Amniotic epithelial cell (primary cell): ENCODE measurements around the gene CRAT.

ENCODE experiments used
- DNase-seq: peaks from one replicate; pipeline ENCODE4 v3.0.0-alpha.2; 2010; ENCODE audit warnings: low read depth

Gene CRAT

GRCh38 chr9:129109952-129110739 lies 447 bp downstream of the CRAT start:
- DNase-seq: no peak

- peak; percentile 19 for DNase-seq
Measured at GRCh38 chr9:129109537-129109903, 1.1 kb downstream of the CRAT start.

GRCh38 chr9:129108805-129109536 lies 1.6 kb downstream of the CRAT start:
- DNase-seq: no peak

- DNase-seq: no peak
Measured at GRCh38 chr9:129108083-129108804, 2.3 kb downstream of the CRAT start.

GRCh38 chr9:129107651-129108050 lies 2.9 kb downstream of the CRAT start:
- DNase-seq: no peak

- no peak for DNase-seq
Measured at GRCh38 chr9:129105857-129106694, 4.5 kb downstream of the CRAT start.

- no peak for DNase-seq
Measured at GRCh38 chr9:129104051-129104450, 6.5 kb downstream of the CRAT start.

GRCh38 chr9:129103595-129103965 lies 7.0 kb downstream of the CRAT start:
- no peak for DNase-seq

- peak; percentile 44 for DNase-seq
Measured at GRCh38 chr9:129102791-129103594, 7.6 kb downstream of the CRAT start.

- DNase-seq: no peak
Measured at GRCh38 chr9:129102095-129102525, 8.5 kb downstream of the CRAT start.

GRCh38 chr9:129101279-129101678 lies 9.3 kb downstream of the CRAT start:
- DNase-seq: no peak

GRCh38 chr9:129100383-129101169 lies 10.0 kb downstream of the CRAT start:
- DNase-seq: no peak

GRCh38 chr9:129098328-129098727 lies 12.3 kb downstream of the CRAT start:
- no peak for DNase-seq

- DNase-seq: no peak
Measured at GRCh38 chr9:129097671-129098306, 12.8 kb downstream of the CRAT start.

- DNase-seq: no peak
Measured at GRCh38 chr9:129095908-129096307, 14.7 kb downstream of the CRAT start.

GRCh38 chr9:129095170-129095667 lies 15.4 kb downstream of the CRAT start:
- no peak for DNase-seq

GRCh38 chr9:129094387-129095169 lies 16.0 kb downstream of the CRAT start:
- DNase-seq: no peak

GRCh38 chr9:129093602-129094386 lies 16.8 kb downstream of the CRAT start:
- DNase-seq: no peak
